Psoas muscle (tissue), 8 donors: ENCODE measurements around the gene LAMB4. TPM values are rescaled to one million over a fixed set of nuclear protein-coding genes. Genes with fewer than 3 reads are reported as not detected.

ENCODE experiments used
- ATAC-seq, 4 donors: fragments of 200-7000 bp; cut with Tn5 transposase; one replicate each; pipeline ENCODE4 v1.9.1; 2020; ENCODE audit warnings: moderate library complexity in 3 of 4, mild to moderate bottlenecking in 2 of 4
- DNase-seq, 2 donors: peaks; one replicate each; pipeline ENCODE4 v3.0.0-alpha.2; 2020
- H3K27ac ChIP-seq: fragments of 200-600 bp; one replicate; pipeline ENCODE4 v1.8.0; 2022
- H3K27me3 ChIP-seq, 3 donors: fragments of 200-600 bp in 1 of 3; one replicate each; pipeline versions ENCODE4 v1.6.1 to v1.8.0; 2013 to 2022; ENCODE audit warnings: low read length in 2 of 3, mild to moderate bottlenecking in 2 of 3, moderate library complexity in 1 of 3; ENCODE audit not compliant: insufficient read depth in 3 of 3
- H3K36me3 ChIP-seq, 2 donors: fragments of 200-600 bp in 1 of 2; one replicate each; pipeline versions ENCODE4 v1.6.1 to v1.8.0; 2013 to 2022; ENCODE audit warnings: low read depth in 1 of 2, mild to moderate bottlenecking in 1 of 2, moderate library complexity in 1 of 2; ENCODE audit not compliant: insufficient read depth in 1 of 2
- H3K4me1 ChIP-seq: fragments of 200-600 bp; one replicate; pipeline ENCODE4 v1.8.0; 2022
- H3K4me3 ChIP-seq: fragments of 200-600 bp; one replicate; pipeline ENCODE4 v1.8.0; 2022; ENCODE audit warnings: mild to moderate bottlenecking
- H3K9me3 ChIP-seq: fragments of 200-600 bp; one replicate; pipeline ENCODE4 v1.8.0; 2022
- WGBS, 3 donors: extraction: QIAGEN DNeasy Blood & Tissue Kit; methylation state at CpG; one replicate each; pipeline versions ENCODE4 v1.1.6 to v1.1.7; 2013; 5-methylcytosine and 5-hydroxymethylcytosine counted together
- intact Hi-C, 2 donors: fragments of 100-400 bp; cut with DNase I; formaldehyde crosslinking; loops; one replicate each; pipeline versions ENCODE4 v1.11.0 to v1.14.2; 2022
- polyA plus RNA-seq, 3 donors: library from polyadenylated mRNA; stranded (reverse); fragments of 200-250 nt; gene quantifications; one replicate each; pipeline ENCODE4 v1.2.3, GENCODE V29; 2013
- total RNA-seq, 4 donors: library from RNA; stranded (reverse); fragmentation: NEBNext Ultra II Directional in 2 of 4; extraction: Animal tissue kit (Norgen Biotek cat#: 25700) in 2 of 4; gene quantifications; one replicate each; pipeline versions ENCODE4 v1.2.1 to v1.2.4, GENCODE V29; 2021 to 2023
- TF ChIP-seq, protein P1 (sequence below): fragments of 200-600 bp; IDR thresholded peaks from one replicate; pipeline ENCODE4 v1.8.0; 2022; ENCODE audit warnings: antibody characterized with exemption
- donor health status: healthy with polysubstance abuse.
- donor health status: DM: no; HTN: no; CAD: no; lungs with moderate emphysema.
- donor health status: Bipolar disorder and iron deficiency.
- donor health status: healthy.
- donor health status: DM: yes; HTN: yes; CAD: no.
- donor health status: DM: no; HTN: no; CAD: no.
- donor health status: DM: no; HTN: no; CAD: no.
- donor health status: DM: yes; HTN: yes; CAD: no.

The LAMB4 gene
- total and polyA plus RNA-seq, 7 donors = 0.01 to 0.51 (median 0.27) TPM; not detected in 2

DNA sequence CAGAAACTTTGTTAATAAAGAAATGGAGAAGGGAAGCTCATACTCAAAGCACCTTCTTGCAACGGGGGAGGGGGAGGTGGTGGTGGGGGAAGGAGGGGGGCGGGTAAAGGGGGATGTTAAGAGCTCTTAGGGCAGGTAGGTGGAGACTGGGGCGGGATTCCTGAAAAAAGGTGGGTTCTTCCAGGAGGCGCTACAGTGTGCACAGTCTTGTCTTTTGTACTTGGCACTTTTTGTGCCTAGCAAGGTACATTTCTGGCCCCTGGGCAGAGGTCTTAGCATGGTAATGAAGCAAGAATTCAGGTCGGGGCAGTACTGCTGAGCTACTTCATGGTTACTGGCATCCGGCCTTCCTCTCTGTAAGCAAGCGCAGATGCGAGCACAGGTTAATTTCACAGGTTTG lies 15.2 kb upstream of the LAMB4 start:
- intact Hi-C loops = loop anchor here (5.0 to 10.0 kb wide), 2 partner anchors 258 to 401 kb away; partner anchors contain the start of gene CBLL1 (in 1 of the 2)
- WGBS, 3 donors = 80 to 82% (median 80%) methylated on average over 8 of the region's 8 CpGs
- no peaks in the 10 kb centered on the region for H3K36me3 ChIP-seq
- ATAC-seq (no peak), DNase-seq (no peak)
- H3K4me1 ChIP-seq = no peaks in the 10 kb centered on the region
- TF ChIP-seq, protein P1, sequence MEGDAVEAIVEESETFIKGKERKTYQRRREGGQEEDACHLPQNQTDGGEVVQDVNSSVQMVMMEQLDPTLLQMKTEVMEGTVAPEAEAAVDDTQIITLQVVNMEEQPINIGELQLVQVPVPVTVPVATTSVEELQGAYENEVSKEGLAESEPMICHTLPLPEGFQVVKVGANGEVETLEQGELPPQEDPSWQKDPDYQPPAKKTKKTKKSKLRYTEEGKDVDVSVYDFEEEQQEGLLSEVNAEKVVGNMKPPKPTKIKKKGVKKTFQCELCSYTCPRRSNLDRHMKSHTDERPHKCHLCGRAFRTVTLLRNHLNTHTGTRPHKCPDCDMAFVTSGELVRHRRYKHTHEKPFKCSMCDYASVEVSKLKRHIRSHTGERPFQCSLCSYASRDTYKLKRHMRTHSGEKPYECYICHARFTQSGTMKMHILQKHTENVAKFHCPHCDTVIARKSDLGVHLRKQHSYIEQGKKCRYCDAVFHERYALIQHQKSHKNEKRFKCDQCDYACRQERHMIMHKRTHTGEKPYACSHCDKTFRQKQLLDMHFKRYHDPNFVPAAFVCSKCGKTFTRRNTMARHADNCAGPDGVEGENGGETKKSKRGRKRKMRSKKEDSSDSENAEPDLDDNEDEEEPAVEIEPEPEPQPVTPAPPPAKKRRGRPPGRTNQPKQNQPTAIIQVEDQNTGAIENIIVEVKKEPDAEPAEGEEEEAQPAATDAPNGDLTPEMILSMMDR = no peak
- no peak overlapping the region for H3K27ac ChIP-seq
- no peaks in the 10 kb centered on the region for H3K9me3 ChIP-seq
- H3K4me3 ChIP-seq = no peak overlapping the region
- H3K27me3 ChIP-seq = no peaks in the 10 kb centered on the region

DNA sequence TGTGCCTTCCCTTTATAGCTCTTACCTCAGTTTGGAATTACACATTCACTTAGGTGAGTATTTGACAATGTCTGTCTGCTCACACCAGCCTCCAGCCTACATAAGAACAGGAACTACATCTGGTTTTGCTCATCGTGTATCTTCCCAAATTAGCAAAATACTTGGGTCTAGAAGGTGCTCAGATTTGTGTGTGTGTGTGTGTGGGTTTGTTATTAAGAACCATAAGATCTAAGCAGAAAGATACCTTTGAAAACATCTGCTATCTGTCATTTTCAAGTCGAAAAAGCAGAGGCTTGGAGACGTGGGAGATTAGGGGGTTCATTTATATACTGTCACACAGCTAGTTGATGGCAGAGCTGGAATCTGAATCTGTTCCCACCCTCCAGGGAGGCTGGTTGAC lies 14.8 kb upstream of the LAMB4 start:
- TF ChIP-seq, protein P1 = no peak
- Histone ChIP-seq H3K4me3 (no peak overlapping the region), H3K27ac (no peak overlapping the region), H3K4me1 (no peaks in the 10 kb centered on the region), H3K9me3 (no peaks in the 10 kb centered on the region), H3K36me3 (no peaks in the 10 kb centered on the region), H3K27me3 (no peaks in the 10 kb centered on the region)
- ATAC-seq (no peak), DNase-seq (no peak)
- intact Hi-C loops = loop anchor here (5.0 to 10.0 kb wide), 2 partner anchors 258 to 400 kb away; partner anchors contain the start of gene CBLL1 (in 1 of the 2)
- 51 to 57% (median 52%) methylated on average over 3 of the region's 3 CpGs for WGBS, 3 donors

DNA sequence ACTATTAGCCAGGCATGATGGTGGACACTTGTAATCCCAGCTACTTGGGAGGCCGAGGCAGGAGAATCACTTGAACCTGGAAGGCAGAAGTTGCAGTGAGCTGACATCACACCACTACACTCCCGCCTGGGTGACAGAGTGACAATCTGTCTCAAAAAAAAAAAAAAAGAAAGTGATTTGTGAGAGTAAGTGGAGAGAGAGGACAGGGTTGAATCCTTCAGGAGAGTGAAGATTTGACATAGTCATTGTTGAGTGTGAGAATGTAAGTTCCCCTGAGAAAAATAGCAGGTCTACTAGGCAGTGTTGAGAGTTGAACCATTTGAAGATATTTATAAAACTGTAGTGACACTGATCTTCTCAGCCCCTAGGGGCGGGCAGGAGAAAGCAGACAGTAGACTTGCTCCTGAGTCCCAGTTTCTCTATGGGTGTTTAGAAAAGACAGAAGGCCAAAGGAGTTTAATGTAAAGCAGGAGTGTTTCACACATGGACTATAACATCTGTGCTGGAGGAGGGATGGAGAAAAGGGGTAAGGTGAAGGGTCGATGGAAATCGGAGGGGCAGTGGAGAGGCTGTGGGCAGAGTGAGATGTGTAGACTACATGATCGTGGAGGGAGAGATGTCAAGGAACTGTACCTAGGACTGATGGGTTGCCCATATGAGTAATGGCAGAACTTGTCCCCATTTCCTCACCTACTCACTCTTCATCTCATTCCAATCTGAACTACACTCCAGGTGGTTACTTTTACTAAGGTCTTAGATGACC lies 13.7 kb upstream of the LAMB4 start:
- TF ChIP-seq, protein P1 = no peak
- intact Hi-C loops = loop anchor here in 1 of 2 donors (10.0 kb wide), 1 partner anchor 399 kb away; the partner anchor contains the start of gene CBLL1

DNA sequence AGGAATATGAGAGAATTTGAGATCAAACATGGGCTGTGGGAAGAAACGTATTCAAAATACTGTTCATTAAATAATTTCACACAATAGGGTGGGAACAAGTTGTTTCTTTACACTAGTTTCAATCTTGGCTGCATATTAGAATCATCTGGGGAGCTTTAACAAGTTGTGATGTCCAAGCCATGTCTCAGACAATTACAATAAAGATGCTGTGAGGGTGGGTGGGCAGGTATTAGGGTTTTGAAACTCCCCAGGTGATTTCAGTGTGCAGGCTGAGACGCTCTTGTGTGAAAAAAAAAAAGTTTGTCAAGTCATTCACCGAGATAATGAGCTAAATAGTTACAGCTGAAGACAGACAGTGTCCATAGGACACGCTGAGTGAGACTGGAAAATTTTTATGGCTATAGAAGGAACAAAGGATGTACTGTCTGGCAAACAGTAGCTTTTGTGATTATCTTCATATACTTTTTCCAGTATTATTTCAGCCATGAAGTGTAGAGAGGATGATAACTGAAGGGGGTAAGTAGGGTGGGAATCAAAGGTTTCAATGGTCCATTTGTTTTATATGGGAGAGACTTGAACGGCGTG lies 12.6 kb upstream of the LAMB4 start:
- no peak overlapping the region for H3K4me3 ChIP-seq
- ATAC-seq = no peak
- H3K9me3 ChIP-seq = no peaks in the 10 kb centered on the region
- DNase-seq = no peak
- no peaks in the 10 kb centered on the region for H3K27me3 ChIP-seq
- H3K27ac ChIP-seq = no peak overlapping the region
- 55 to 63% (median 58%) methylated on average over 6 of the region's 6 CpGs for WGBS, 3 donors
- no peaks in the 10 kb centered on the region for H3K36me3 ChIP-seq
- TF ChIP-seq, protein P1 = no peak
- intact Hi-C loops = loop anchor here in 1 of 2 donors (10.0 kb wide), 1 partner anchor 398 kb away; the partner anchor contains the start of gene CBLL1
- H3K4me1 ChIP-seq = no peaks in the 10 kb centered on the region

More for the DNA sequence above, 13.7 kb upstream of the LAMB4 start:
- DNase-seq = no peak
- no peak for ATAC-seq
- 90 to 94% (median 94%) methylated on average over 6 of the region's 6 CpGs for WGBS, 3 donors
- no peaks in the 10 kb centered on the region for H3K4me1 ChIP-seq
- H3K9me3 ChIP-seq = no peaks in the 10 kb centered on the region
- no peaks in the 10 kb centered on the region for H3K27me3 ChIP-seq
- no peak overlapping the region for H3K27ac ChIP-seq
- no peaks in the 10 kb centered on the region for H3K36me3 ChIP-seq
- no peak overlapping the region for H3K4me3 ChIP-seq
